Left cardiac atrium (tissue), 4 donors: Measurements from ENCODE around the gene DPP7. TPM values are rescaled to one million over a fixed set of nuclear protein-coding genes. Genes with fewer than 3 reads are reported as not detected.

Experiments
- ATAC-seq, 2 donors: fragments of 200-7000 bp; cut with Tn5 transposase; one replicate each; pipeline ENCODE4 v1.9.1; 2020; ENCODE audit warnings: mild to moderate bottlenecking in 2 of 2, moderate library complexity in 2 of 2
- DNase-seq: peaks from one replicate; pipeline ENCODE4 v3.0.0-alpha.2; 2020
- intact Hi-C, 2 donors: fragments of 100-400 bp; cut with DNase I; formaldehyde crosslinking; loops; one replicate each; pipeline versions ENCODE4 v1.14.1 to v1.15.1; 2022 to 2023
- total RNA-seq, 2 donors: library from RNA; stranded (reverse); fragmentation: NEBNext Ultra II Directional; extraction: Animal tissue kit (Norgen Biotek cat#: 25700); gene quantifications; one replicate each; pipeline ENCODE4 v1.2.1, GENCODE V29; 2021
- donor health status: DM: no; HTN: yes; CAD: no.
- donor health status: DM: no; HTN: yes; CAD: no; lungs with severe emphysema.
- donor health status: DM: yes; HTN: yes; CAD: no.
- donor health status: Dilated cardiomyopathy.

Gene DPP7
- total RNA-seq, 2 donors from 2014 or later = 176 to 198 TPM

GRCh38 chr9:137116728-137117127 lies 2.2 kb upstream of the DPP7 start:
- no peak for ATAC-seq
- DNase-seq = no peak
- intact Hi-C loops = no loop called here

GRCh38 chr9:137116027-137116507 lies 1.5 kb upstream of the DPP7 start:
- intact Hi-C loops = no loop called here
- ATAC-seq (peak in 1 of 2 donors; percentile 50), DNase-seq (no peak)

GRCh38 chr9:137115394-137116026 lies 977 bp upstream of the DPP7 start:
- intact Hi-C loops = no loop called here
- ATAC-seq = peak in 1 of 2 donors; percentile 2
- no peak for DNase-seq

- no peak for DNase-seq
- intact Hi-C loops = no loop called here
- peak in 1 of 2 donors; percentile 6 for ATAC-seq
These were observed 317 bp downstream of the DPP7 start for GRCh38 chr9:137114220-137114612.

GRCh38 chr9:137113385-137114159 lies 961 bp downstream of the DPP7 start:
- intact Hi-C loops = no loop called here
- no peak for ATAC-seq
- DNase-seq = no peak

- ATAC-seq = no peak
- intact Hi-C loops = no loop called here
- DNase-seq = no peak
These were observed 1.8 kb downstream of the DPP7 start for GRCh38 chr9:137112564-137113384.

- DNase-seq (no peak), ATAC-seq (no peak)
- intact Hi-C loops = no loop called here
These were observed 2.6 kb downstream of the DPP7 start for GRCh38 chr9:137111788-137112563.

- DNase-seq (no peak), ATAC-seq (no peak)
- intact Hi-C loops = no loop called here
These were observed 3.4 kb downstream of the DPP7 start for GRCh38 chr9:137110911-137111787.

GRCh38 chr9:137110147-137110910 lies 4.2 kb downstream of the DPP7 start:
- ATAC-seq = no peak
- intact Hi-C loops = no loop called here
- DNase-seq = no peak

GRCh38 chr9:137109250-137110146 lies 5.0 kb downstream of the DPP7 start:
- no peak for DNase-seq
- intact Hi-C loops = no loop called here
- ATAC-seq = no peak

GRCh38 chr9:137108608-137109249 lies 5.8 kb downstream of the DPP7 start:
- ATAC-seq (no peak), DNase-seq (no peak)
- intact Hi-C loops = no loop called here

GRCh38 chr9:137107982-137108381 lies 6.6 kb downstream of the DPP7 start:
- ATAC-seq (no peak), DNase-seq (no peak)
- intact Hi-C loops = no loop called here

- ATAC-seq = no peak
- DNase-seq = no peak
- intact Hi-C loops = no loop called here
These were observed 7.1 kb downstream of the DPP7 start for GRCh38 chr9:137107312-137107921.

GRCh38 chr9:137106662-137107250 lies 7.8 kb downstream of the DPP7 start:
- DNase-seq = no peak
- intact Hi-C loops = no loop called here
- ATAC-seq = no peak
